ENCODE measurements around the gene NUTM1. TPM values are rescaled to one million over a fixed set of nuclear protein-coding genes. Genes with fewer than 3 reads are reported as not detected.
A peak's percentile ranks its signal among the peaks of the same experiment; 100 is the strongest.

NUTM1 gene
- total RNA-seq, 2 experiments from 2014 or later: not detected

- H3K27ac ChIP-seq (ENCODE audit: low read depth in 1 of 2, low read length in 2 of 2): no peak overlapping the region
- Mint-ChIP-seq H3K36me3 (ENCODE audit: low read depth) (peaks cover 57% of the 10 kb centered on the region), H3K9me3 (no peaks in the 10 kb centered on the region), H3K4me3 (no peak overlapping the region), H3K27ac (no peak overlapping the region), H3K27me3 (no peaks in the 10 kb centered on the region), H3K4me1 (ENCODE audit: low read depth) (peaks cover 78% of the 10 kb centered on the region)
- intact Hi-C loops (cut with DNase I, micrococcal nuclease): loop anchor here in 1 of 2 experiments (5.0 kb wide), 1 partner anchor 63 kb away; the partner anchor contains the start of gene LPCAT4
- H3K36me3 ChIP-seq (ENCODE audit: insufficient read depth, low read length): peaks cover 2% of the 10 kb centered on the region
- ChIA-PET POLR2A (no interaction called here), CTCF (no interaction called here)
- DNase-seq (no peak), ATAC-seq (ENCODE audit: poor library complexity) (no peak)
- no peaks in the 10 kb centered on the region for H3K27me3 ChIP-seq (ENCODE audit: control insufficient read depth in 1 of 2, insufficient read depth in 2 of 2, low read length in 2 of 2)
- no peak overlapping the region for H3K4me3 ChIP-seq (ENCODE audit: low read length)
- H3K4me1 ChIP-seq (ENCODE audit: insufficient read depth, low read length): peaks cover 8% of the 10 kb centered on the region
- no peak for TF ChIP-seq CTCF (IDR thresholded peaks at IDR 0.05)
- H3K9me3 ChIP-seq (ENCODE audit: control insufficient read depth in 1 of 2, insufficient read depth in 1 of 2, low read length in 2 of 2): no peaks in the 10 kb centered on the region
These were observed 38.5 kb upstream of the NUTM1 start for GRCh38 chr15:34304613-34305012.

GRCh38 chr15:34311563-34311962, 31.6 kb upstream of the NUTM1 start:
- Histone ChIP-seq H3K4me3 (ENCODE audit: low read length) (no peak overlapping the region), H3K36me3 (ENCODE audit: insufficient read depth, low read length) (peaks cover 17% of the 10 kb centered on the region), H3K27me3 (ENCODE audit: control insufficient read depth in 1 of 2, insufficient read depth in 2 of 2, low read length in 2 of 2) (no peaks in the 10 kb centered on the region), H3K27ac (ENCODE audit: low read depth in 1 of 2, low read length in 2 of 2) (no peak overlapping the region), H3K9me3 (ENCODE audit: control insufficient read depth in 1 of 2, insufficient read depth in 1 of 2, low read length in 2 of 2) (no peaks in the 10 kb centered on the region), H3K4me1 (ENCODE audit: insufficient read depth, low read length) (no peaks in the 10 kb centered on the region)
- no peaks in the 10 kb centered on the region for H3K9me3 Mint-ChIP-seq
- H3K27ac Mint-ChIP-seq: no peak overlapping the region
- ATAC-seq (ENCODE audit: poor library complexity) (no peak), DNase-seq (no peak)
- peaks cover 57% of the 10 kb centered on the region for H3K36me3 Mint-ChIP-seq (ENCODE audit: low read depth)
- intact Hi-C loops (cut with DNase I, micrococcal nuclease): no loop called here
- ChIA-PET CTCF (no interaction called here), POLR2A (no interaction called here)
- no peak for TF ChIP-seq CTCF (IDR thresholded peaks at IDR 0.05)
- H3K4me1 Mint-ChIP-seq (ENCODE audit: low read depth): peaks cover 75% of the 10 kb centered on the region
- H3K4me3 Mint-ChIP-seq: no peak overlapping the region
- H3K27me3 Mint-ChIP-seq: no peaks in the 10 kb centered on the region

- no peak for TF ChIP-seq CTCF (IDR thresholded peaks at IDR 0.05)
- Mint-ChIP-seq H3K9me3 (no peaks in the 10 kb centered on the region), H3K4me3 (peak overlapping the region; percentile 60), H3K4me1 (ENCODE audit: low read depth) (peaks cover 74% of the 10 kb centered on the region), H3K36me3 (ENCODE audit: low read depth) (peaks cover 51% of the 10 kb centered on the region), H3K27ac (no peak overlapping the region), H3K27me3 (no peaks in the 10 kb centered on the region)
- Histone ChIP-seq H3K27me3 (ENCODE audit: control insufficient read depth in 1 of 2, insufficient read depth in 2 of 2, low read length in 2 of 2) (no peaks in the 10 kb centered on the region), H3K4me1 (ENCODE audit: insufficient read depth, low read length) (peaks cover 16% of the 10 kb centered on the region), H3K27ac (ENCODE audit: low read depth in 1 of 2, low read length in 2 of 2) (no peak overlapping the region), H3K4me3 (ENCODE audit: low read length) (no peak overlapping the region), H3K36me3 (ENCODE audit: insufficient read depth, low read length) (peaks cover 17% of the 10 kb centered on the region), H3K9me3 (ENCODE audit: control insufficient read depth in 1 of 2, insufficient read depth in 1 of 2, low read length in 2 of 2) (no peaks in the 10 kb centered on the region)
- intact Hi-C loops (cut with DNase I, micrococcal nuclease): loop anchor here in 1 of 2 experiments (5.0 kb wide), 1 partner anchor 32 kb away; no protein-coding TSS in a partner anchor
- no peak for ATAC-seq (ENCODE audit: poor library complexity)
- CTCF ChIA-PET: interaction anchor here (1.0 kb wide), 1 partner anchor 13 kb away, joined by 4 read pairs; no protein-coding TSS in a partner anchor
- POLR2A ChIA-PET: interaction anchor here (0.6 to 2.3 kb wide), 3 partner anchors 10 to 214 kb away, joined by 3 to 8 read pairs (median 3); no protein-coding TSS in a partner anchor
- DNase-seq: no peak
These were observed 28.3 kb upstream of the NUTM1 start for GRCh38 chr15:34314491-34315490.
